Transverse colon (tissue), 3 donors: Measurements from ENCODE around the gene LMLN.

ENCODE experiments used
- EP300 ChIP-seq: sonication (generic); formaldehyde crosslinking; IDR thresholded peaks from one replicate; pipeline ENCODE4 v1.6.1; 2017; ENCODE audit warnings: antibody characterized with exemption, low read depth
- POLR2A ChIP-seq: fragments of 450-650 bp; IDR thresholded peaks from one replicate; pipeline ENCODE4 v1.6.1; 2016; ENCODE audit warnings: antibody characterized with exemption, mild to moderate bottlenecking, moderate library complexity
- TF ChIP-seq, protein P1 (sequence below), 5 experiments: fragments of 200-600 bp in 3 of 5; fragments of 450-650 bp in 2 of 5; sonication (generic) in 3 of 5; IDR thresholded peaks; 1 replicate in 2 of 5; 2 replicates in 3 of 5; pipeline ENCODE4 v1.5.1; 2016 to 2017; ENCODE audit warnings: antibody characterized with exemption in 5 of 5, inconsistent platforms in 3 of 5, mild to moderate bottlenecking in 2 of 5, moderate library complexity in 1 of 5

DNA sequence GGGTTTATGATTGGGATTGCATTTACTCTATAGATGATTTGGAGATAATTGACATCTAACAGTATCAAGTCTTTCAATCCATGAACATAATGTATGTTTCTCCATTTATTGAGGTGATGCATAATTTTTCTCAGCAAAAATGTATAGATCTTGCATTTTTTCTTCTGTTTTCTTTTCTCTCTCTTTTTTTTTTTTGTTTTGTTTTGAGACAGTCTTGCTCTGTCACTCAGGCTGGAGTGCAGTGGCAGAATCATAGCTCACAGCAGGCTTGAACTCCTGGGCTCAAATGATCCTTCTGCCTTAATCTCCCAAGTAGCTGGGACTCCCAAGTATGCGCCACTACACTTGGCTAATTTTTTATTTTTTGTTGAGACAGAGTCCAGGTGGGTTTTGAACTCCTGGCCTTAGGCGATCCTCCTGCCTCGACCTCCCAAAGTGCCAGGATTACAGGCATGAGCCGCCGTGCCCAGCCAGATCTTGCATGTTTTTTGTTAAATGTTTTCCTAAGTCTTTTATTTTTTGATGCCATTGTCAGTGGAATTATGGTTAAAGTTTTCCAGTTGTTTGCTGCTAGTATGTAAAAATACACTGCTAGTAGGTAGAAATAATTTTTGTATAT, 3.1 kb downstream of the LMLN start:
- TF ChIP-seq EP300, result no peak
- TF ChIP-seq, protein P1, sequence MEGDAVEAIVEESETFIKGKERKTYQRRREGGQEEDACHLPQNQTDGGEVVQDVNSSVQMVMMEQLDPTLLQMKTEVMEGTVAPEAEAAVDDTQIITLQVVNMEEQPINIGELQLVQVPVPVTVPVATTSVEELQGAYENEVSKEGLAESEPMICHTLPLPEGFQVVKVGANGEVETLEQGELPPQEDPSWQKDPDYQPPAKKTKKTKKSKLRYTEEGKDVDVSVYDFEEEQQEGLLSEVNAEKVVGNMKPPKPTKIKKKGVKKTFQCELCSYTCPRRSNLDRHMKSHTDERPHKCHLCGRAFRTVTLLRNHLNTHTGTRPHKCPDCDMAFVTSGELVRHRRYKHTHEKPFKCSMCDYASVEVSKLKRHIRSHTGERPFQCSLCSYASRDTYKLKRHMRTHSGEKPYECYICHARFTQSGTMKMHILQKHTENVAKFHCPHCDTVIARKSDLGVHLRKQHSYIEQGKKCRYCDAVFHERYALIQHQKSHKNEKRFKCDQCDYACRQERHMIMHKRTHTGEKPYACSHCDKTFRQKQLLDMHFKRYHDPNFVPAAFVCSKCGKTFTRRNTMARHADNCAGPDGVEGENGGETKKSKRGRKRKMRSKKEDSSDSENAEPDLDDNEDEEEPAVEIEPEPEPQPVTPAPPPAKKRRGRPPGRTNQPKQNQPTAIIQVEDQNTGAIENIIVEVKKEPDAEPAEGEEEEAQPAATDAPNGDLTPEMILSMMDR (IDR thresholded peaks at IDR 0.05), result no peak
- no peak for TF ChIP-seq POLR2A
